PC-9 (cell line): Measurements from ENCODE around the gene MYLK. TPM values are rescaled to one million over a fixed set of nuclear protein-coding genes. Genes with fewer than 3 reads are reported as not detected.

Experiments
- BruUV-seq: library from RNA; stranded (reverse); fragments of 400-500 nt; replicated peaks from 2 replicates; lab custom pipeline; 2021; lab: Mats Ljungman, UMichigan
- CTCF ChIA-PET: fragments of 300-600 bp; sonication (Branson Sonifier 250); formaldehyde crosslinking; loops from one replicate; lab custom pipeline; 2022; ENCODE audit warnings: antibody characterized with exemption; lab: Charles Lee
- POLR2A ChIA-PET: fragments of 300-600 bp; sonication (Branson Sonifier 250); formaldehyde crosslinking; loops from one replicate; lab custom pipeline; 2022; ENCODE audit warnings: antibody characterized with exemption; ENCODE audit not compliant: unreplicated experiment; lab: Charles Lee
- DNase-seq, 2 experiments: peaks; one replicate each; pipeline versions ENCODE4 v3.0.0 to v3.0.0-alpha.2; 2015 to 2022; ENCODE audit warnings: mixed read lengths in 1 of 2
- H2AFZ ChIP-seq: fragments of 200-600 bp; sonication (generic); 2 replicates; pipeline ENCODE4 v1.8.1; 2017; ENCODE audit warnings: antibody characterized with exemption
- H3F3A ChIP-seq: fragments of 200-600 bp; sonication (generic); 2 replicates; pipeline ENCODE4 v1.8.1; 2017; ENCODE audit warnings: antibody characterized with exemption, mild to moderate bottlenecking, low read depth; ENCODE audit not compliant: insufficient read depth
- H3K27ac ChIP-seq: fragments of 200-600 bp; sonication (generic); 2 replicates; pipeline ENCODE4 v1.6.1; 2016; ENCODE audit warnings: mixed run types
- H3K27me3 ChIP-seq: fragments of 200-600 bp; sonication (generic); 2 replicates; pipeline ENCODE4 v1.6.1; 2016; ENCODE audit warnings: low read depth, mixed run types; ENCODE audit not compliant: insufficient read depth
- H3K36me3 ChIP-seq: fragments of 200-600 bp; sonication (generic); 2 replicates; pipeline ENCODE4 v1.6.1; 2016; ENCODE audit warnings: low read depth, mixed run types
- H3K4me1 ChIP-seq: fragments of 200-600 bp; sonication (generic); replicated peaks from 2 replicates; pipeline ENCODE4 v1.6.1; 2016; ENCODE audit warnings: mixed run types; ENCODE audit not compliant: insufficient read depth
- H3K4me2 ChIP-seq: fragments of 200-600 bp; sonication (generic); 2 replicates; pipeline ENCODE4 v1.6.1; 2017; ENCODE audit warnings: mixed run types
- H3K4me3 ChIP-seq: fragments of 200-600 bp; sonication (generic); 2 replicates; pipeline ENCODE4 v1.6.1; 2016; ENCODE audit warnings: mixed run types
- H3K79me2 ChIP-seq: fragments of 200-600 bp; sonication (generic); 2 replicates; pipeline ENCODE4 v1.6.1; 2017; ENCODE audit warnings: low read depth, mixed run types
- H3K9me2 ChIP-seq: fragments of 200-600 bp; sonication (generic); 2 replicates; pipeline ENCODE4 v1.8.1; 2017; ENCODE audit warnings: mild to moderate bottlenecking; ENCODE audit not compliant: insufficient read depth
- H3K9me3 ChIP-seq: fragments of 200-600 bp; sonication (generic); 2 replicates; pipeline ENCODE4 v1.8.1; 2016; ENCODE audit warnings: low read depth; ENCODE audit not compliant: insufficient read depth
- H4K20me1 ChIP-seq: fragments of 200-600 bp; sonication (generic); 2 replicates; pipeline ENCODE4 v1.8.1; 2017; ENCODE audit not compliant: insufficient read depth
- EZH2 ChIP-seq: fragments of 200-600 bp; sonication (generic); IDR thresholded peaks from 2 replicates; pipeline ENCODE4 v1.8.0; 2017; ENCODE audit warnings: antibody characterized with exemption, low read depth
- intact Hi-C: fragments of 100-400 bp; cut with micrococcal nuclease; formaldehyde crosslinking; loops from one replicate; pipeline ENCODE4 v1.10.0; 2022; ENCODE audit not compliant: unreplicated experiment
- total RNA-seq: library from RNA; stranded (reverse); gene quantifications from 2 replicates; pipeline ENCODE4 v1.2.3, GENCODE V29; 2021
- TF ChIP-seq, protein P1 (sequence below): fragments of 200-600 bp; sonication (generic); conservative IDR thresholded peaks from 2 replicates; pipeline ENCODE4 v1.6.1; 2017; ENCODE audit warnings: mixed run types, antibody characterized with exemption, mild to moderate bottlenecking, moderate library complexity

The MYLK gene
- total RNA-seq, 1 experiment from 2014 or later: 0.72 TPM

DNA sequence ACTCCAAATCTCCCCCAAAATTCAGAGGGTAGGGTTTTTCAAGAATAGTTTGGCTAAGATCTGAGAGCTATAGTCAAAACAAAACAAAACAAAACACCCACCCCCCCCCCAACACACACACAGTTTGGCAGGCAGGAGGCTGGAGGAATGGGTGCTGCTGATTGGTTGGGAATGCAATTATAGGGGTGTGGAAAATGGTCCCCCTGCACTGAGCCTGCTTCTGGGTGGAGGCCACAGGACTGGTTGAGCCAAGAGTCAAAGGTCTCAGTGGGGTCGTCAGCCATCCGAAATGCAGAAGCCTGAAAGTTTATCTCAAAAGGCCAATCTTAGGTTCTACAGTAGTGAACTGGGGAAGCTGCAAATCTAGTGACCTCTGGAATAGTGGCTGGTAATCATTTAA is 296.7 kb downstream of the MYLK start:
- TF ChIP-seq, protein P1, sequence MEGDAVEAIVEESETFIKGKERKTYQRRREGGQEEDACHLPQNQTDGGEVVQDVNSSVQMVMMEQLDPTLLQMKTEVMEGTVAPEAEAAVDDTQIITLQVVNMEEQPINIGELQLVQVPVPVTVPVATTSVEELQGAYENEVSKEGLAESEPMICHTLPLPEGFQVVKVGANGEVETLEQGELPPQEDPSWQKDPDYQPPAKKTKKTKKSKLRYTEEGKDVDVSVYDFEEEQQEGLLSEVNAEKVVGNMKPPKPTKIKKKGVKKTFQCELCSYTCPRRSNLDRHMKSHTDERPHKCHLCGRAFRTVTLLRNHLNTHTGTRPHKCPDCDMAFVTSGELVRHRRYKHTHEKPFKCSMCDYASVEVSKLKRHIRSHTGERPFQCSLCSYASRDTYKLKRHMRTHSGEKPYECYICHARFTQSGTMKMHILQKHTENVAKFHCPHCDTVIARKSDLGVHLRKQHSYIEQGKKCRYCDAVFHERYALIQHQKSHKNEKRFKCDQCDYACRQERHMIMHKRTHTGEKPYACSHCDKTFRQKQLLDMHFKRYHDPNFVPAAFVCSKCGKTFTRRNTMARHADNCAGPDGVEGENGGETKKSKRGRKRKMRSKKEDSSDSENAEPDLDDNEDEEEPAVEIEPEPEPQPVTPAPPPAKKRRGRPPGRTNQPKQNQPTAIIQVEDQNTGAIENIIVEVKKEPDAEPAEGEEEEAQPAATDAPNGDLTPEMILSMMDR: no peak
- TF ChIP-seq EZH2: no peak
- peaks cover 36% of the 10 kb centered on the region for H3K4me1 ChIP-seq
- H3K4me2 ChIP-seq: peak overlapping the region; percentile 89
- peak overlapping the region; percentile 72; the same call in 1 of the 2 replicates for H3K4me3 ChIP-seq
- no TSS peak for BruUV-seq
- no peak overlapping the region for H2AFZ ChIP-seq
- no peaks in the 10 kb centered on the region for H3K9me2 ChIP-seq
- POLR2A ChIA-PET: interaction anchor here (0.6 to 1.8 kb wide), 7 partner anchors 12 to 44 kb away, joined by 3 to 12 read pairs (median 4); no protein-coding TSS in a partner anchor
- peaks cover 27% of the 10 kb centered on the region for H3K9me3 ChIP-seq
- intact Hi-C loops: loop anchor here (1.0 to 10.0 kb wide), 4 partner anchors 19 to 1225 kb away; no protein-coding TSS in a partner anchor
- peak overlapping the region; percentile 95 for H3K27ac ChIP-seq
- H3F3A ChIP-seq: peaks cover 15% of the 10 kb centered on the region
- peaks cover 48% of the 10 kb centered on the region for H3K79me2 ChIP-seq
- no peak for DNase-seq
- no peaks in the 10 kb centered on the region for H3K27me3 ChIP-seq
- H3K36me3 ChIP-seq: peaks cover 15% of the 10 kb centered on the region; the same call in 1 of the 2 replicates
- CTCF ChIA-PET: interaction anchor here (0.6 to 1.2 kb wide), 3 partner anchors 21 to 115 kb away, joined by 3 to 4 read pairs (median 3); no protein-coding TSS in a partner anchor
- no peaks in the 10 kb centered on the region for H4K20me1 ChIP-seq

DNA sequence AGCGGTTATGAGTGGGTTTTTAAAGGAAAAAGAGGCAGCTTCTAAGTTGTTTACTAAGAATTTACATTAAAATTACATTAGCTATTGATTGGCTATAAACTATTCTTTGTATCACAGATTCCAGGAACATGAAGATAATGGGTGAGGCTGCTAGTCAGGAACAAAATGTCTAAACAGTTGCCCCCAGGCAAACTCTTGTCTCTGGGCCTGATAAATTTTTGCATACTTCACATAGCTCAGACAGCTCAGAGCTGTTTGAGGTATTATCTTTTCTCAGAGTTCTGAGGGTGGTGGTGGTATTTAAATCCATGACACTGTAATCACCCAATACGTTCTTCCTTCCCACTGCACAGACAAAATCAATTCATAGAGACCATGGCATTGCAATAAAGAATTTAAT is 297.2 kb downstream of the MYLK start:
- TF ChIP-seq, protein P1: no peak
- no peak for TF ChIP-seq EZH2

DNA sequence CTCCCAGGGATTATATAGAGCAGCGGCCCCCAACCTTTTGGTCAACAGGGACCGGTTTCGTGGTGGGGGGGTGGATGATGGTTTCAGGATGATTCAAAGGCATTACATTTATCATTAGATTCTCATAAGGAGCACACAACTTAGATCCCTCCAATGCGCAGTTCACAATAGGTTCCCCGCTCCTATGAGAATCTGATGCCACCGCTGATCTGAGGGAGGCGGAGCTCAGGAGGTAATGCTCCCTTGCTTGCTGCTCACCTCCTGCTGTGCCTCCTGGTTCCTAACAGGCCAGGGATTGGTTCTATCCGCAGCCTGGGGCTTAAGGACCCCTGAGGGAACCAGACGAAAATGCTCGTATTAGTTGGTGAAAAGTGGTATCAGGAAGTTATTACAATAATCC is 298.0 kb downstream of the MYLK start:
- Histone ChIP-seq H3K27ac (peak overlapping the region; percentile 95), H3K4me3 (peak overlapping the region; percentile 72), H4K20me1 (no peaks in the 10 kb centered on the region), H3K9me2 (no peaks in the 10 kb centered on the region), H3K79me2 (peaks cover 61% of the 10 kb centered on the region), H3K4me2 (peak overlapping the region; percentile 89), H3K36me3 (peaks cover 25% of the 10 kb centered on the region; the same call in 1 of the 2 replicates), H2AFZ (peak overlapping the region; percentile 94), H3F3A (peaks cover 15% of the 10 kb centered on the region), H3K4me1 (peaks cover 45% of the 10 kb centered on the region), H3K27me3 (no peaks in the 10 kb centered on the region), H3K9me3 (peaks cover 24% of the 10 kb centered on the region)
- intact Hi-C loops: loop anchor here (5.0 to 10.0 kb wide), 3 partner anchors 36 to 1226 kb away; no protein-coding TSS in a partner anchor
- POLR2A ChIA-PET: interaction anchor here (0.5 to 1.8 kb wide), 7 partner anchors 17 to 384 kb away, joined by 3 to 20 read pairs (median 4); partner anchors contain the start of gene SEC22A
- TF ChIP-seq, protein P1: no peak
- no peak for TF ChIP-seq EZH2
- BruUV-seq: no TSS peak
- CTCF ChIA-PET: interaction anchor here (0.6 to 1.1 kb wide), 2 partner anchors 19 to 56 kb away, joined by 3 to 5 read pairs; no protein-coding TSS in a partner anchor
- peak; percentile 68 to 73 for DNase-seq

More for the DNA sequence above, 297.2 kb downstream of the MYLK start:
- Histone ChIP-seq H3K4me3 (peak overlapping the region; percentile 72), H3K36me3 (peaks cover 16% of the 10 kb centered on the region; the same call in 1 of the 2 replicates), H4K20me1 (no peaks in the 10 kb centered on the region), H3K79me2 (peaks cover 53% of the 10 kb centered on the region), H3K9me2 (no peaks in the 10 kb centered on the region), H3K4me2 (peak overlapping the region; percentile 89), H2AFZ (no peak overlapping the region), H3K9me3 (peaks cover 27% of the 10 kb centered on the region), H3K27me3 (no peaks in the 10 kb centered on the region), H3F3A (peaks cover 15% of the 10 kb centered on the region), H3K27ac (peak overlapping the region; percentile 95), H3K4me1 (peaks cover 41% of the 10 kb centered on the region)
- intact Hi-C loops: loop anchor here (1.0 to 10.0 kb wide), 4 partner anchors 19 to 1225 kb away; no protein-coding TSS in a partner anchor
- no TSS peak for BruUV-seq
- peak; percentile 59 to 92 for DNase-seq
- ChIA-PET CTCF (interaction anchor here (0.6 to 1.2 kb wide), 3 partner anchors 22 to 115 kb away, joined by 3 to 4 read pairs (median 3); no protein-coding TSS in a partner anchor), POLR2A (interaction anchor here (0.5 to 1.8 kb wide), 9 partner anchors 11 to 66 kb away, joined by 3 to 12 read pairs (median 4); no protein-coding TSS in a partner anchor)
